ENCODE measurements around the gene GBX1.

Gene GBX1

DNA sequence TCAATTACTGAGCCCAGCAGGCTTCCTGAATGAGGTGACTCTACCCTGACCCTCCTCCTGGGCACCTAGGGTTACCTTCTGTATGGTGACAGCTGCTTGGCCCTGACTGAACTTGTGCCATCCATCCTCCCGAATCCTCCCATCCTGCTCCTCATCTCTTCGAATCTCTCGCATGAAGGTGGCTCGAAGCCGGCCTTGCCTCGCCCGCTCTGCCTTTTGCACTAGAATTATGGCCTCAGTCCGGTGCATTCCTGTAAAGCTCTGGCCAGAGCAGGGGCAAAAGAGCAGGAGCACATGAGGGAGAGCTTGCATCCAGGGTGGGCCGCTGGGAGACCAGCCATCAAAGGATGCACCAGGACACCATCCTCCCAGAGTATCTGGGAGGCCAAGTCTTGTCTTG, 35.3 kb upstream of the GBX1 start:
- no peak for DNase-seq (ENCODE audit: extremely low read depth, low read depth)
- TF ChIP-seq, protein P1, sequence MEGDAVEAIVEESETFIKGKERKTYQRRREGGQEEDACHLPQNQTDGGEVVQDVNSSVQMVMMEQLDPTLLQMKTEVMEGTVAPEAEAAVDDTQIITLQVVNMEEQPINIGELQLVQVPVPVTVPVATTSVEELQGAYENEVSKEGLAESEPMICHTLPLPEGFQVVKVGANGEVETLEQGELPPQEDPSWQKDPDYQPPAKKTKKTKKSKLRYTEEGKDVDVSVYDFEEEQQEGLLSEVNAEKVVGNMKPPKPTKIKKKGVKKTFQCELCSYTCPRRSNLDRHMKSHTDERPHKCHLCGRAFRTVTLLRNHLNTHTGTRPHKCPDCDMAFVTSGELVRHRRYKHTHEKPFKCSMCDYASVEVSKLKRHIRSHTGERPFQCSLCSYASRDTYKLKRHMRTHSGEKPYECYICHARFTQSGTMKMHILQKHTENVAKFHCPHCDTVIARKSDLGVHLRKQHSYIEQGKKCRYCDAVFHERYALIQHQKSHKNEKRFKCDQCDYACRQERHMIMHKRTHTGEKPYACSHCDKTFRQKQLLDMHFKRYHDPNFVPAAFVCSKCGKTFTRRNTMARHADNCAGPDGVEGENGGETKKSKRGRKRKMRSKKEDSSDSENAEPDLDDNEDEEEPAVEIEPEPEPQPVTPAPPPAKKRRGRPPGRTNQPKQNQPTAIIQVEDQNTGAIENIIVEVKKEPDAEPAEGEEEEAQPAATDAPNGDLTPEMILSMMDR (IDR thresholded peaks at IDR 0.05; ENCODE audit: low read depth, low read length), result no peak

DNA sequence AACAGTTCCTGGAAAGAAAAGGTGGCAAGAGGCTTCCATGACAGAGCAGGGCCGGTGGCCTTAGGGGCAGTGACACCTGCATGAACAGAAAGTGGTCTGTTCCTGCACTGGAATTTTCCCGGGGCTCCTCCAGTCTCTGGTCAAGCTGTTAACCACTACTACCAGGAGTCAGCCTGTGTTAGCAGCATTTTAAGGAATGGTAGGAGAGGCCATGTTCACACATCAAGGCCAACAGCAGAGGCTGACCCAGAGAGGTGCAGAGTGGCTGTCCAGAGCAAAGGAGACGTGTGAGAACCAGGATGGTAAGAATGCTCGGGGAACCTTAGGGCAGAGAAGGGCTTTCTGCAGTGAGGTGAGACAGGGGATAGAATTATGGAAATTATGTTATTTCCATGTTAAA, 34.3 kb upstream of the GBX1 start:
- no peak for DNase-seq (ENCODE audit: extremely low read depth, low read depth)
- TF ChIP-seq, protein P1 (IDR thresholded peaks at IDR 0.05; ENCODE audit: low read depth, low read length), result no peak

DNA sequence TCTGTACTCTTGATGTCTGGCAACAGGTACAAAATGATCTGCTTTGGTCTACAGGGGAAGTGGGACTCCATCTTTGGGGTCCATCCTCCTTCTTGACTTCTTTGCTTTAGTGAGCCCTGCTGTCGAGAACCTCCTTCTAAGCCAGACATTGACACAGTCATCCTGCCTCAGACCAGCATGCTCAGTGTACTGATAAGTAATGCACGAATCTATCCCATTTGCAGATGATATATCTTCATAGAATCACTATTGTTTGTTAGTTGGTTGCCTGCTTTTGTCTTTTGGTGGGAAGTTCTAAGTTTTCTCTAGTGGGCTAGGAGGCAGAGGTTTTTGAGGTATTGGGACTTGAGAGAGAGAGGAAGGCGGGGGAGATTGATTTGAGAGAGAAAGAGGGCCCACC, 33.9 kb upstream of the GBX1 start:
- TF ChIP-seq, protein P1 (IDR thresholded peaks at IDR 0.05; ENCODE audit: low read depth, low read length), result no peak
- DNase-seq (ENCODE audit: extremely low read depth, low read depth), result no peak

DNA sequence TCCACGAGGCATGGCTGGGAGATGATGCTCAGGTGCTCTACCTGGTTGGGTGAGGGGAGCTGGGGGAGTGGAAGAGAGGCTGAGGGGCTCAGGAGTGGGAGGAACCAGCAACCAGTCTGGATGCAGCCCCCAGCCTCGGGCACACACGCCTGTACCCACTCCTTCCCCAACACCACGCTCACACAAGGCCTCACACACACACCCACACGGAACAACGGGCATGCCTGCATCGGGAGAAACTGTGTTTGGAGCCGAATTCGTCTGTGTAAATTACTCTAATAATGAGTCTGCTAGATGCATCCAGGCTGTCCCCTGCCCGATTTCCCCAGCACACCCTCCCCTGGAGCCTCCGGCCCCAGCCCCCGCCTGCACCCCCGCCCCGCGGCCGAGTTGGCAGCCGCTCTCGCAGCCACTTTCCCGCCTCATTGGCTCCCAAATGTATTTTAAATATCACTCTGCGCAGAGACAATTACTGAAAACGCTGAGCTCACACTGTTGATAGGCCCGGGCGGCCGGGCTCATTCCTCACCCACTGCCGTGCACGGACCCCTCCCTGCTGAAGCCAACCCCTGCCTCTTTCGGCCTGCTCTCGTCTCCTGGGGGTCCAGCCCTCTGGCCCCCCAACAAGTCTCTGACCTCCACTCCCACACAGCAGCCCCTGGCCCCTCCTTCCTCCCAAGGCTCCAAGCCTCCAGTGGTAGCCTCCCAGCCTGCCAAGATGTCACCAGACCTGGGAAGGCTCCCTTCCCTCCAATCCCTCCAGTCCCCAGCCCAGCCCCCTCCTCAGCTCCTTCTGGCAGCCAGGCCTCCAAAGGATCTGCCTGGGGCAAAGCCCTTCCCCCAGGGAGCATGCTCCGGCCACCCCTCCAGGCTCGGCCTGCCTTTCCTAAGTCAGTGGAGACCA, 31.7 kb upstream of the GBX1 start:
- DNase-seq (ENCODE audit: extremely low read depth, low read depth), result no peak
- TF ChIP-seq, protein P1 (IDR thresholded peaks at IDR 0.05; ENCODE audit: low read depth, low read length), result no peak

DNA sequence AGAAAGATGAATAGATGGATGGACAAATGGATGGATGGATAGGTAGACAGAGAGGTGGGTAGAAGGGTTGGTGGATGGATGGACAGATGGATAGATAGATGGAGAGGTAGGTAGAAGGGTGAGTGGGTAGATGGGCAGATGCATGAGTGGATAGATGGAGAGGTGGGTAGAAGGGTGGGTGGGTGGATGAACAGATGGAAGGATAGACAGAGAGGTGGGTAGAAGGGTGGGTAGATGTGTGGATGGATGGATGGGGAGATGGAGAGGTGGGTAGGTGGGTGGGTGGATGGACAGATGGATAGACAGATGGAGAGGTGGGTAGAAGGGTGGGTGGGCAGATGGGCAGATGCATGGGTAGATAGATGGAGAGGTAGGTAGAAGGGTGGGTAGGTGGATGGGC, 30.4 kb upstream of the GBX1 start:
- DNase-seq (ENCODE audit: extremely low read depth, low read depth), result no peak
- TF ChIP-seq, protein P1 (IDR thresholded peaks at IDR 0.05; ENCODE audit: low read depth, low read length), result no peak

DNA sequence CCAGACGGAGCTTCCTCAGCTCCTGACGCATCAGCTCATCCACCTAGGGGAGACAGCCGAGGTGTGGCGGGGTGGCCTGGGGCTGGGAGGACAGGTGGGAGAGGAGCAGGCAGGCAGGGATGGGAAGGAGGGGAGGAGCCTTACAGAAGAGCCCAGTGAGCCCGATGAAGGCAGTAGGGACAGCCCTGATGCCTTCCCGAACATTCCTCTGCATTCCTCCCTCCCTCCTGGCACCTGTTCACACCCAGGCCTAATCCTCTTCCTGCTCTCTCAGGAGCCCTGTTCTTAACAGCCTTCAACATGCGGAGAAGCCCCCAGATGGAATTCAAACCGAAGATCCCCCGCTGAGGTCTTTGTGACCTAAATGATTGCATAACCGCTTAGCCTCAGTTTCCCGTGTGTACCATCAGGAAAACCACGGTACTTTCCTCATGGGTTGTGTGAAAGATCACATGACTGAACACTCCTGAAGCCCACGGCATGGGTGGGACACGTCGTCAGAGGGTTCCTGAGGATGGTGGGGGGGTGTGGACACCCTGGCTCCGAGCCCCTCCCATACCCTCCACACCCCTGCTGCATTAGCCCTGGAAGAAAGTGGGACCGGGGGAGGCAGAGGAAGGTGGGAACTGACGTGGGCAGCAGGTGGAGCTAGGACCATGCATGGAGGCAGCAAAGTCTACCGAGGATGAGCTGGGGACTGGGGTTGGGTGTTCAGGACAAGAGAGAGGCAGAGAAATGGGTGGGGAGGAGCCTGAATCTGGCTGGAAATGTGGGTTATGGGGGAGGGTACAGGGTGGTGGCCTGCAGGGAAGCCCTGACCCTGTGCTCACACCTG, 28.3 kb upstream of the GBX1 start:
- DNase-seq (ENCODE audit: extremely low read depth, low read depth), result no peak
- TF ChIP-seq, protein P1 (IDR thresholded peaks at IDR 0.05; ENCODE audit: low read depth, low read length), result no peak

DNA sequence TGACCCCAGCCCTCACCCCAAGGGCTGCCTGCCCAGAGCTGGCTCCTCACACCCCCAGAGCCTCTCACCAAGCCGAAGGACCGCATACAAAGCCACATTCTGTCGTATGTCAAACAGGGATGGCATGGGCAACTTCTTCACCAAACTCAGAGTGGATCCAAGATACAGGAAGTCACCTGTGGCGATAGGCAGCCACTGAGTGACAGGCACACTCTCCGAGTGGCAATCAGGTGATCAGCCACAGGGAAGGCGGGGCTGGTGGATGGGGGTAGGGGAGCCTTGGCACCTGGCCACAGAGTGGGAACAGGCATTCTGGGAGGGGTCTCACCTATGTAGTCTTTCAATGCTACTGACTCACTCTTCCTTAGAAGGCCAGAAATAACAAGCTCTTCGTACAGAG, 26.7 kb upstream of the GBX1 start:
- DNase-seq (ENCODE audit: extremely low read depth, low read depth), result no peak
- TF ChIP-seq, protein P1 (IDR thresholded peaks at IDR 0.05; ENCODE audit: low read depth, low read length), result no peak

Data from AG09319 (cell line).